ENCODE data around the gene IL6R.

IL6R gene

GRCh38 chr1:154422521-154422920 is 17.4 kb downstream of the IL6R start:
- DNase-seq (ENCODE audit: low read depth): no peak
- H3K4me3 ChIP-seq (ENCODE audit: low read depth, low read length): no peak overlapping the region
- TF ChIP-seq MYC (IDR thresholded peaks at IDR 0.05; ENCODE audit: low read depth, low read length) (no peak), MAX (IDR thresholded peaks at IDR 0.05; ENCODE audit: low read depth, low read length) (no peak), POLR2A (IDR thresholded peaks at IDR 0.05; ENCODE audit: extremely low read depth, insufficient read length) (no peak), CTCF (IDR thresholded peaks at IDR 0.05; ENCODE audit: low read depth, low read length) (no peak)

GRCh38 chr1:154423304-154423987 is 18.3 kb downstream of the IL6R start:
- TF ChIP-seq POLR2A (IDR thresholded peaks at IDR 0.05; ENCODE audit: extremely low read depth, insufficient read length) (no peak), MAX (IDR thresholded peaks at IDR 0.05; ENCODE audit: low read depth, low read length) (no peak), MYC (IDR thresholded peaks at IDR 0.05; ENCODE audit: low read depth, low read length) (no peak), CTCF (IDR thresholded peaks at IDR 0.05; ENCODE audit: low read depth, low read length) (no peak)
- DNase-seq (ENCODE audit: low read depth): no peak
- H3K4me3 ChIP-seq (ENCODE audit: low read depth, low read length): no peak overlapping the region

GRCh38 chr1:154423988-154424326 is 18.8 kb downstream of the IL6R start:
- TF ChIP-seq POLR2A (IDR thresholded peaks at IDR 0.05; ENCODE audit: extremely low read depth, insufficient read length): no peak
- no peak for TF ChIP-seq MYC (IDR thresholded peaks at IDR 0.05; ENCODE audit: low read depth, low read length)
- no peak for TF ChIP-seq MAX (IDR thresholded peaks at IDR 0.05; ENCODE audit: low read depth, low read length)
- no peak for TF ChIP-seq CTCF (IDR thresholded peaks at IDR 0.05; ENCODE audit: low read depth, low read length)
- H3K4me3 ChIP-seq (ENCODE audit: low read depth, low read length): no peak overlapping the region
- no peak for DNase-seq (ENCODE audit: low read depth)

- no peak for TF ChIP-seq CTCF (IDR thresholded peaks at IDR 0.05; ENCODE audit: low read depth, low read length)
- no peak for TF ChIP-seq POLR2A (IDR thresholded peaks at IDR 0.05; ENCODE audit: extremely low read depth, insufficient read length)
- TF ChIP-seq MAX (IDR thresholded peaks at IDR 0.05; ENCODE audit: low read depth, low read length): no peak
- TF ChIP-seq MYC (IDR thresholded peaks at IDR 0.05; ENCODE audit: low read depth, low read length): no peak
- DNase-seq (ENCODE audit: low read depth): no peak
- H3K4me3 ChIP-seq (ENCODE audit: low read depth, low read length): no peak overlapping the region
Measured at GRCh38 chr1:154425172-154425571, 20.0 kb downstream of the IL6R start.

GRCh38 chr1:154427173-154428139 is 22.3 kb downstream of the IL6R start:
- H3K4me3 ChIP-seq (ENCODE audit: low read depth, low read length): no peak overlapping the region
- DNase-seq (ENCODE audit: low read depth): no peak
- TF ChIP-seq MAX (IDR thresholded peaks at IDR 0.05; ENCODE audit: low read depth, low read length) (no peak), POLR2A (IDR thresholded peaks at IDR 0.05; ENCODE audit: extremely low read depth, insufficient read length) (no peak), CTCF (IDR thresholded peaks at IDR 0.05; ENCODE audit: low read depth, low read length) (no peak), MYC (IDR thresholded peaks at IDR 0.05; ENCODE audit: low read depth, low read length) (no peak)

Data from NB4 (cell line).